Activated CD4-positive, alpha-beta T cell treated with anti-CD3 and anti-CD28 coated beads for 1 hour (primary cell): ENCODE data around the gene GSPT1.
"Not testable (repeated sequence)": the region's sequence is repeated elsewhere in the genome, so short reads cannot be mapped to it uniquely, and the experiment has no call there.

ENCODE experiments used
- DNase-seq: peaks from one replicate; pipeline ENCODE4 v3.0.0-alpha.2; 2020

Gene GSPT1

DNA sequence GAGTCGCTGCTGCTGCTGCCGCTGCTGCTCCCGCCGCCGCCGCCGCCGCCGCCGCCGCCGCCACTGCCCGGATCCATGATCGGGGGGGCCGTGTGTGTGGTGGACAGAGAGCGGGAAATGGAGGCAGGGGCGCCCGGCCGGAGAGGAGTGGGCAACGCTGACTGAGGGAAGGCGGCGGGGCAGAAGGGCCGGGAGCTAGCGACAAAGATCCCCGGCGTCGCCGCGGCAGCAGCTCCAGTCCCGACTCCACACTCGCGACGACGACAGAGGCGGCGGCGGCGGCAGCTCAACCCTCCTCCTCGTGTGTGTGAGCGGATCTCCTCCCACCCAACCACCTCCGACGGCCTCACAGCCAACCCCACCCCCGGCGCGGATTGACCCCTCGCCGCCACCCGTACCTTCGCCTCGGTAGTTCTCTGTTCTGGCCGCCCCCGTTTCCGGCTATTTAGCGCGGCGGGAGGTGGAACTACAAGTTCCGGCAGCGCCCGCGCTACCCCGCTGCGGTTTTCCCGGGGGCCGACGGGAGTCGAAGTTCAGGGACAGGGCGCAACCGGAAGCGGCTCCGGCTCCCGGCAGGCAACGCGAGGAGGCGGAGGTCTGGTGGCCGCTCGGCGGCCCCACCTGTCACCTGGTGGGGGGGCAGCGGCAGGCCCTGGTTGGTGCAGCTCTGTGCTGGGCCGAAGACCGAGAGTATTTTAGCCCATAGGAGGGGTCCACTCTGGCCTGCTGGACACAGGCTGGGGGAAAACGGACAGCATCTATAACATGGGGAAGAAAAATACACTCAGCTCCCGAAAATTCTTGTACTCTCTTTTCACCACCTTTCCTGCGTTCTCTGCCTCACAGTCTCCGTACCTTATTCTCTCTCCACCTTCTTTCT lies at the start of gene GSPT1:
GSPT1 (minus strand) TSS at position 313 of the 880 bp plus-strand sequence; CDS start at position 77, 236 bp downstream.
- peak; percentile 99 for DNase-seq

DNA sequence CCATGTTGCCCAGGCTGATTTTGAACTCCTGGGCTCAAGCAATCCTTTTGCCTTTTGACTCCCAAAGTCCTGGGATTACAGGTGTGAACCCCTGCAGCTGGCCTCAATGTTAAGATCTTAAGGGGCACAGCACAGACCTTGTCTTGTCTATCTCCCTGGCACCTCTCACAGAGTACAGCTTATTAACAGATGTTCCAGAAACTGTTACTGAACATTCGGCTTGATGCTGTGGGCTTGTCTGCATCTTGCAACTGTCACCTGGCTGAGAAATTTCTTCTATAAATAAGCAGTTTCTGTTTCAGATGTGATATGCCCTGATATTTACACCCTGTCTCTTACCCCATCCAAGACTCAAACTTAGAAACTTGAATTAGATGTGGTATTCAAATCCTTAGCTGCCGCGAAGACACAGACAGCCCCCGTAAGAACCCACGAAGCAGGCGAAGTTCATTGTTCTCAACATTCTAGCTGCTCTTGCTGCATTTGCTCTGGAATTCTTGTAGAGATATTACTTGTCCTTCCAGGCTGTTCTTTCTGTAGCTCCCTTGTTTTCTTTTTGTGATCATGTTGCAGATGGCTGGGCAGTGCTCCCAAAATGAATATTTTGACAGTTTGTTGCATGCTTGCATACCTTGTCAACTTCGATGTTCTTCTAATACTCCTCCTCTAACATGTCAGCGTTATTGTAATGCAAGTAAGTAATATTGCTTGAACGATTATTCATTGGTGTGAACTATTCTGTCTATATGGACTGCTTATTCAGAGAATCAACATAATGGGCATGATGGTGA lies 49.2 kb upstream of the GSPT1 start, which contains the start of gene TNFRSF17:
TNFRSF17 (plus strand) TSS at position 450 of the 791 bp plus-strand sequence; CDS start at position 565, 115 bp downstream.
- DNase-seq = no peak

DNA sequence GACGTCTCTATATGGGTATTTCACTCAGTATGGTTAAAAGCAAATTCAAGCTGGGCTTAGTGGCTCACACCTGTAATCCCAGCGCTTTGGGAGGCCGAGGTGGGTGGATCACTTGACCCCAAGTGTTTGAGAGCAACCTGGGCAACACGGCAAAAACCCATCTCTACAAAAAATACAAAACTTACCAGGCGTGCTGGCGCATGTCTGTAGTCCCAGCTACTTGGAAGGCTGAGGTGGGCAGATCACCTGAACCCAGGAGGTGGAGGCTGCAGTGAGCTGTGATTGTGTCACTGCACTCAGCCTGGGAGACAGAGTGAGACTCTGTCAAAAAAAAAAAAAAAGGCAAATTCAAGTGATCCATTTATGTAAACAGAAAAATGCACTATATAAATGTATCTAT lies 48.0 kb upstream of the GSPT1 start:
- no peak for DNase-seq

DNA sequence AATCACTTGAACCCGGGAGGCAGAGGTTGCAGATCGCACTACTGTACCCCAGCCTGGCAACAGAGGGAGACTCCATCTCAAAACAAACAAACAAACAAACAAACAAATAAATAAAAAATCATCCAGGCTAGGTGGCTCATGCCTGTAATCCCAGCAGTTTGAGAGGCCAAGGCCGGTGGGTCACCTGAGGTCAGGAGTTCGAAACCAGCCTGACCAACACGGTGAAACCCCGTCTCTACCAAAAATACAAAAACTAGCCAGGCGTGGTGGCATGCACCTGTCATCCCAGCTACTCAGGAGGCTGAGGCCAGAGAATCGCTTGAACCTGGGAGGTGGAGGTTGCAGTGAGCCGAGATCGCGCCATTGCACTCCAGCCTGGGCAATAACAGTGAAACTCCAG lies 47.2 kb upstream of the GSPT1 start:
- not testable (repeated sequence) for DNase-seq

DNA sequence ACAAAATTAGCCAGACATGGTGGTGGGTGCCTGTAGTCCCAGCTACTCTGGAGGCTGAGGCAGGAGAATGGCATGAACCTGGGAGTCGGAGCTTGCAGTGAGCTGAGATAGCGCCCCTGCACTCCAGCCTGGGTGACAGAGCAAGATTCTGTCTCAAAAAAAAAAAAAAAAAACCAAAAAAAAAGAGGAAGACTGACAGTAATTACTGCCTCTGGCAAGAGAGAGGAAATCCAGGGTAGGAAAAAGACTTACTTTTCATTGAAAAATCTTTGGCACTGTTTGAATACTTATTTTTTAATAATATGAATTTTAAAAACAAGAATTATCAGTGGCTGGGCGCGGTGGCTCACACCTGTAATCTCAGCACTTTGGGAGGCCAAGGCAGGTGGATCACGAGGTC lies 46.7 kb upstream of the GSPT1 start:
- DNase-seq = not testable (repeated sequence)

DNA sequence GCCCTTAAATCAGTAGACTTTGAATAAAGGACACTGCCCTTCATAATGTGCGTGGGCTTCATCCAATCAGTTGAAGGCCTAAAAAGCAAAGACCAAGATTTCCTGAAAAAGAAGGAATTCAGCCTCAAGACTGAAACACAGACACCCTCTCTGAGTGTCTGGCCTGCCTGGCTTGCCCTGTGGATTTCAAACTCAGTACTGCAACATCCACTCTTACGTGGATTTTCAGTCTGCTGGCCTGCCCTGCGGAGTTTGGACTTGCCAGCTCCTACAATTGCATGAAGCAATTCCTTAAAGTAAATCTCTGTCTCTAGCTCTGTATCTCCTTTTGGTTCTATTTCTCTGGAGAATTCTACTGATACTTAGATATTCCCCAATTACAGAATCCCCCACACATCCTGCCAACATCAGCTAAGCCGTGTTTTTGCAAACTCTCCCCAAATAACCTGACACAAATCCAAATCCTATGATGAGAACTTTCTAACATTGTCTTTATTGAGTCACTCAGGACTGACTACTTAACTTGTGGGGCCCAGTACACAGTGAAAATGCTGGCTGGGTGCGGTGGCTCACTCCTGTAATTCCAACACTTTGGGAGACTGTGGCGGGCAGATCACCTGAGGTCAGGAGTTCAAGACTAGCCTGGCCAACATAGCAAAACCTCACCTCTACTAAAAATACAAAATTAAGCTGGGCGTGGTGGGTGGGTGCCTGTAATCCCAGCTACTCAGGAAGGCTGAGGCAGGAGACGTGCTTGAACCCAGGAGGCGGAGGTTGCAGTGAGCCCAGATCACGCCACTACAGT lies 42.0 kb upstream of the GSPT1 start:
- no peak for DNase-seq

DNA sequence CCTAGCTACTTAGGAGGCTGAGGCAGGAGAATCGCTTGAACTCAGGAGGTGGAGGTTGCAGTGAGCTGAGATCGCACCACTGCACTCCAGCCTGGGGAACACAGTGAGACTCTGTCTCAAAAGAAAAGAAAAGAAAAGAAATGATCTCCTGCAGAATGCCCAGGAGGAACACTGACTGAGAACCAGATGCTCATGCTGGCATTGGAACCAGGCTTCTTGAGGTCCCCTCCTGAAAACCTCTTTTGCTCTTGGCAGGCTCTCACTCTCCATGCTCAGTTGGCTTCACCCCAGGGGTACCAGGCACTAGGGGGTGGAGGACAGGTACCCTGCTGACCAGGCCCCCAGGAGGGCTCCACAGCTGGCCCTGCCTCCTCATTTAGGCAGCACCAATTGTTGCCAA lies 40.8 kb upstream of the GSPT1 start:
- no peak for DNase-seq

DNA sequence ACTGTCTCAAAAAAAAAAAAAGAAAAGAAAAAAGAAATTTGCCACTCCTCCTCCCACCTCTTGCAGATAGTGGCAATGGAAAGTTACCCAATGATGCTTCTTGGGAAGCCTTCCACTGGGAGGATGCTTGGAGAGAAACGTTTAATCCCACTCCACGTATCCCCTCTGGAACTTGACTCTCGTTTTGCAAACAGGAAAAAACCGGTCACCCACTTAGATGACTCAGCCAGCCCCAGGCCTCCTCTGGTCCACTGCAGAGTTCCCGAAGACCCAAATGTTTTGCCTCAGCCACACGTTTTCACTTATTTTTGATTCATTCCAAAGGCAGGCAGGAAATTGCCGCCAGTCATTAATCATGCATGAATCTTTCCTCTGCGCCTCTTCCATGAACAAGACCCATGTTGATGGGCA lies 40.0 kb upstream of the GSPT1 start:
- DNase-seq = no peak

DNA sequence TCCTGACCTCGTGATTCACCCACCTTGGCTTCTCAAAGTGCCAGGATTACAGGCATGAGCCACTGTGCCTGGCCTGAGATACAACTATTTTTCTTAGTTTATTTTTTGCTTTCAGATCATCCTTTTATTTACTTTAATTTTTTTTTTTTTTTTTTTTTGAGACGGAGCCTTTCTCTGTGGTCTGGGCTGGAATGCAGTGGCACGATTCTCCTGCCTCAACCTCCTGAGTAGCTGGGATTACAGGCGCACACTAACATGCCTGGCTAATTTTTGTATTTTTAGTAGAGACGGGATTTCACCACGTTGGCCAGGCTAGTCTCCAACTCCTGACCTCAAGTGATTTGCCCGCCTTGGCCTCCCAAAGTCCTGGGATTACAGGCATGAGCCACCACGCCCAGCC lies 37.8 kb upstream of the GSPT1 start:
- not testable (repeated sequence) for DNase-seq

DNA sequence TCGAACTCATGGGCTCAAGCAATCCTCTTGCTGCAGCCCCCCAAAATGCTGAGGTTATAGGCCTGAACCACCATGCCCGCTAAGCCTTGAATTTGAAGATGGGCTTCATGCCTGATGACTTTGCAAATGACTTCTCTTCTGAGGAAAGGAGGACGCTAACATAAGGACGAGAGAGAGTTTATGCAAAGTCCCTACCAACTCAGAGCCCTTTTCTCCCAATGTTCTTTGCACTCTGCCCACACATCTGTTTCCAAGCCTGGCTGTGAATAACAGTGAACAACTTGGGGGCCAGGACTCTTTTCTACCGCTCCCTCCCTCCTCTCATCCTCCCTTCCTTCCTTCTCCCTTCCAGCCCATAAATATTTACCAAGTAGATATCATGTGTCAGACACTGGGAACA lies 34.6 kb upstream of the GSPT1 start:
- no peak for DNase-seq

DNA sequence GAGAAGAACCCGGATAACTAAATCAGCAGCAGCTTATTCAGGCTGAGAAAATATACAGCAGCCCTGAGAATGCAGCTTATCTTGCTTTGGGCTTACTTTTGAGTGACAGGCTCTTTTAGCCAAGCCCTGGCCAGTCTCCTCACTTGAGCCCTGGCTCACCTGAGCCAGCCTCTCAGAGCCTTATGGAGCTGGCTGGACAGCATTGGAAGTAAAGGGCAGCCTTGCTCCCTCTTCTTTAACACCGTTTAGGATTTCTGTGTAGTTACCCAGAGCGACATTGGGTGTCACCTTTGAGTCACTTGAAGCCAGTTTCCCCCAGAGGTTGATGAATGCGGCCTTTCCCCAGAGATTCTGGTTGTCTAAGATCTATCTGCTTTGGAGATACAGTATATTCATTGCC lies 33.8 kb upstream of the GSPT1 start:
- DNase-seq = no peak

DNA sequence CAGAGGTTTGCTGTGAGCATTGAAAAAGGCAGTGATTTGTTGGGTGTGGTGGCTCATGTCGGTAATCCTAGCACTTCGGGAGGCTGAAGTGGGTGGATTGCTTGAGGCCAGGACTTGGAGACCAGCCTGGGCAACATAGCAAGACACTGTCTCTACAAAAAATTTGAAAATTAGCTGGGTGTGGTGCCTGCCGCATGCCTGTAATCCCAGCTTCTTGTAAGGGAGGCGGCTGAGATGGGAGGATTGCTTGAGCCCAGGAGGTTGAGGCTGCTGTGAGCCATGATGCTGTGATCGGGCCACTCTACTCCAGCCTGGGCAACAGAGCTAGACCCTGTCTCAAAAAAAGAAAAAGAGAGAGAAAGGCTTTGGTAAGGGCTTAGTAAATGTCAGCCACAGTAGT lies 33.1 kb upstream of the GSPT1 start:
- DNase-seq = no peak

DNA sequence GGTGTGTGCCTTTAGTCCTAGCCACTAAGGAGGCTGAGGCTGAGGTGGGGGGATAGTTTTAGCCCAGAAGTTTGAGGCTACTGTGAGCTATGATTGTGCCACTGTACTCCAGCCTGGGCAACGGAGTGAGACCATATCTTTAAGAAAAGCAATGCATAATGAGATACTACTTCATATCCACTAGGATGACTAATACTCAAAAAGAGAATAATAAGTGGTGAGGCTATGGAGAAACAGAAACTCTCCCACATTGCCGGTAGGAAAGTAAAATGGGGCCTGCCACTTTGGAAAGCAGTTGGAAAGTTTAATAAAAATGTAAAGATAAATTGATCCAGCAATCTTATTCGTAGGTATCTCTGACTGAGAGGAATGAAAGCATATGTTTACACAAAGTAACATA lies 30.7 kb upstream of the GSPT1 start:
- DNase-seq = no peak

DNA sequence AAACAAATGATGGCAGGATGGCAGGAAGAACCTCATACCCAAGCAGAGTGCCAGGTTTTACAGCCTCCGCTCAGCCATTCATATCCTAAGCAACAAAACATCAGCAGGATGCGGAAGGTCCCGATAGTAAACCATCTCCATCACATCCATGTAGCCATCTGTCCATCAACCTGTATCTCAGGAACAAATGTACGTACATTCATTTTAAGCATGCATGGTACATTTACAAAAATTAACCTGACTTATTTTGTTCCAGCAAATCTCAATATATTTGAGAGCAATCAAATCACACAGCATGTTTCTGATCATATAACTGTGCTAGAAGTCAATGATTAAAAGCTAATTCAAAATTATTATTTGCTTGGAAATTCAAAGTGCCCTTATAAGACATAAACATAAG lies 26.2 kb upstream of the GSPT1 start, which contains the start of gene NPIPB2:
NPIPB2 (minus strand) TSS at position 101 of the 400 bp plus-strand sequence; CDS start at position 101, 0 bp downstream.
- DNase-seq = not testable (repeated sequence)

DNA sequence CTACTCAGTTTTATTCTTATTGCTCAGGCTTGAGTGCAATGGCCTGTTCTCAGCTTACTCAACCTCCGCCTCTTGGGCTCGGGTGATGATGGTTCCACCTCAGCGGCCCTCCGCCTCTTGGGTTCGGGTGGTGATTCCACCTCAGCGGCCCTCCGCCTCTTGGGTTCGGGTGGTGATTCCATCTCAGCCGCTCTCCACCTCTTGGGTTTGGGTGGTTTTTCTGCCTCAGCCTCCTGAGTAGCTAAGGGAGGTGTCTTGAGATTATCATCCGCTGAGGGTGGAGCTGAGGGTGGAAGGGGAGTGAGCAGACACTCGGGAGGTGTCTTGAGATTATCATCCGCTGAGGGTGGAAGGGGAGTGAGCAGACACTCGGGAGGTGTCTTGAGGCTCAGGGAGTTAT lies 11.6 kb upstream of the GSPT1 start:
- DNase-seq = not testable (repeated sequence)

DNA sequence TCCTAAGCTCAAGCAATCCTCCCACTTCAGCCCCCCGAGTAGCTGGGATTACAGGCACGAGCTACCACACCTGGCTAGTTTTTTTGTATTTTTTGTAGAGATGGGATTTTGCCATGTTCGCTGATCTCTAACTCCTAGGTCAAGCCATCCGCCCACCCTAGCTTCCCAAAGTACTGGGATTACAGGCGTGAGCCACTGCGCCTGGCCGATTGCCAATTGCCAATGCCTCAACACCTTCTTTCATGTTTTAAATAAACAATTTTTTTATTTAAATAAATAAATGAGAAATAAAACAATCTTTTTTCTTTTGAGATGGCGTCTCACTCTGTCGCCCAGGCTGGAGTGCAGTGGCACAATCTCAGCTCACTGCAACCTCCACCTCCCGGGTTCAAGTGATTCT lies 8.3 kb upstream of the GSPT1 start:
- not testable (repeated sequence) for DNase-seq

DNA sequence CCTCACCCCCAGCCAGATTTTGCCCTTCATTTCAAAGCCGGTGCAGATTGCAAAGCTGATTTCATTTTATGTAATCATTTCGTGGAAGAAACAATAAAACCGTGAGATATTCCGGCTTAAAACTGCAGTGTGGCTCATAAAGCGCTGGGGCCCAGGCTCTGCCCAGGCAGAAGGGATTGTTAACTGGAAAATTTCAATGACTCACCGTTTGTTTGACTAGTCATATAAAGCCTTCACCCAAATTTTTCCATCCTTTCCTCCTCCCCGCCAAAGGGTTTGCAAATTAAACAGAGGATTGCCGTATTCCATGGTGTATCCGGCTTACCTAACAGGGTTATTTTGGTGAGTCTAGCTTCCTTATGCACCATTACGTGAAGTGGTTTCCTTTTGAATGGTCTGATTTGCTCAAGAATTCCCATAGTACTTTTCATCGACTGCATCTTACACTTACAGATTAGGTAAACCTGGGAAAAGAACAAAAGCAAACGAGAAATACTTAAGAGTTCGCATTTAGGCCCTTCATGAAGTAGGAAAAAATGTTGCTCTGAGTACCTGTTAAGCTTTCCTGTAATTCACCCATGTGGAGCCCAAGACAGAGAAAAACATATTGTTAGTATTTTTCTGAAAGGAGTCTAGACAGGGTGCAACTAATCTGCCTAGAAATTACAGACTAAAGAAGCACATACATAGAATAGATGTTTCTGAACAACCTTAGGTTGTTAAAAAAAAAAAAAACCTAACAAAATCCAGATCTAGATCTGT lies 949 bp upstream of the GSPT1 start:
- no peak for DNase-seq

DNA sequence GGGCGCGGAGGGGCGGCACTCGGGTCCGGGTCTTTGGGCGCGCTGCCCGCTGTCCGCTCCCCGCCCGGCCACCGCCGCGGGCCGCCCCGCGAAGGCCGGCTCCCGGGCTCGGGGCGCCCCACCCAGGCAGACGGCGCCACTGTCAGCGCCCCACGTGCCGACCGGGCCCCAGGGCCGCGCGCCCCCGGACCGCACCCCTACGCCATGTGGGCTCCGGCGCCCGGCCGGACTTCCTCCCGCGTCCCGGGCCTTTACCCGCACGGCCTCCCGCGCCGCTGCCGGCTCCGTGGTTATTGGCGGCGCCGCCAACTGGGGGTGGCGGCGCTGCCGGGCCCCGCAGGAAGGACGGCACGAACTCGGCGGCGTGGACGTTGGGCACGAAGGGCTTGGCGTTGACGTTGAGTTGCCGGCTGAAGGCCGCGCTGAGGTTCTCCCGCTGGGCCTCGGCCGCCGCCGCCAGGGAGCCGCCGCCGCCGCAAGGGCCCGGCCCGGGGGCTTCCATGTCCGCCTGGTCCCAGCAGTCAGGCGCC lies 577 bp downstream of the GSPT1 start:
- DNase-seq = no peak

DNA sequence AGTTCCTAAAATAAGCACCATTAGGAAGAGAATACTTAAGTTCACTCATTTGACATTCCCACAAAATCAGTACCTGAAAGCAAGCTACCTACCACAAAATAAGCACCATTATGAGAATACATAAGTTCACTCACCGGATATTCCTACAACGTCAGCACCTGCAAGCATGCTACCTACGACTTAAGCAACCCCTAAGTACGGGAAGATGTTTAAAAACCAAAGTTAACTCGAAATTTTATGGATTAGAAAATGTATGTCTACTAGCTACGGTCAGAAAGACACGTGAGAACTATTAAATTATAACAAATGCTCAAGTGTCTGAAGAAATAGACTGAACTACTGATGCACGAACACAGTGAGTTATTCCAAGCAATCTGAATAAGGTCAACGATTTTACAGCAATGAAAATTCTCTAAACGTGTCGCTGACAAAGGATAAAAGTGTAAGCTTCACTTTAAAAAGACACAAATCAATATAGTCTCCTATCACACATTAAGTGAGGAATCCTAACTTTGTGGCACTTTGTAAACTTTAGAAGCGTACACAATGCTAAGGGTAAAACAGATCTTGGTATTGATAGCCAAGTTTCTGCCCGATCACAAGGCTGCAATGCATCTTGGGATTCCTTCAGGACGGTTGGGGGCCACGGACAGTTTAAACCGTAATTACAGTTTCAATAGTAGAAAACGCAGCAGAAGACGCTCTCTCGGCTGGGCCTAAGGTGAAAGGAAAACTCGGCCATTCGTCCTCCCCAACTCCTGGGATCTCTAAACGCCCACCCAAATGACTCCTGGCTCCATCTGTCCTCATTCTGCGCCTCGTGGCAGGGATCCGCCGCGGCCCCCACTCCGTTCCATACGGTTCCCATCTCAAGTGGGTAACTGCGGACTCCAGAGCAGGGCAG lies 1.3 kb downstream of the GSPT1 start:
- no peak for DNase-seq

DNA sequence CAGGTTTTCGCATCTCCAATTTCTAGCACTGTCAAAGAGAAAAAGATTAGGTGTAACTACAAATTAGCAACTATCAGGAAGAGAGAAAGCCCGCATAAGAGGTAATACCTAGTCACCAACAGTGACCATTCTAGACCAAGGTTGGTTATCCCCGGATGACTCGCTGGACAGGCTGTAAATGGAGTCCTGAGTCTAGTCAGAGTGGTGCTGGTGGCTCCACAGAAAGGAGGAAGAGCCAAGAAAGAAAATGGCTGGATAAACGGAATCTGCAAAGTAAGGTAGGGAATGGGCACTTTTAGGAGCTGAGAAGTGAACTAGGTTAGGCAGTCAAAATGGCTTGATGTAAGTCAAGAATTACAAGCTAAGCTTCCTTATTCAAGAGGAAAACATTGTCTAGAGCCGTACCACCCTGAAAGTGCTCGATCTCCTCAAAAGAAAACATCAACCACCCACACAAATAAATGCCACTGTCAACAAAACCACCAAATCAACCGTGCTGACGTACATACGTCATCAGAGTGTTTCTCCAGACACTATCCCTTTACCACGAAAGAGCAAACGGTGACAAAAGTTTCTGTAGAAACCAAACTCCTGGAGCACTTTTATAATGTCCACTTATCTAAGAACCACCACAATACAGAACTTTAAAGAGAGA lies 2.2 kb downstream of the GSPT1 start:
- no peak for DNase-seq
